CD4-positive, alpha-beta T cell (primary cell): ENCODE data around the gene STK32C. TPM values are rescaled to one million over a fixed set of nuclear protein-coding genes. Genes with fewer than 3 reads are reported as not detected.

Source experiments
- ATAC-seq: fragments of 200-7000 bp; cut with Tn5 transposase; one replicate; pipeline ENCODE4 v1.10.0; 2022; ENCODE audit warnings: mild to moderate bottlenecking; ENCODE audit not compliant: poor library complexity
- CTCF ChIA-PET: fragments of 350-600 bp; sonication (Branson Sonifier 250); formaldehyde crosslinking; loops from one replicate; lab custom pipeline; 2021; ENCODE audit warnings: antibody characterized with exemption, inconsistent platforms; lab: Charles Lee
- POLR2A ChIA-PET: fragments of 350-600 bp; sonication (Branson Sonifier 250); formaldehyde crosslinking; loops from one replicate; lab custom pipeline; 2021; ENCODE audit warnings: antibody characterized with exemption, inconsistent platforms; lab: Charles Lee
- DNase-seq, 14 experiments: peaks; one replicate each; pipeline ENCODE4 v3.0.0-alpha.2; 2013 to 2020; ENCODE audit warnings: mixed read lengths in 2 of 14
- H3K27ac ChIP-seq, 2 donors: one replicate each; pipeline versions ENCODE4 v1.5.1 to v1.7.0; 2013; ENCODE audit warnings: low read length in 2 of 2, low read depth in 1 of 2, mild to moderate bottlenecking in 1 of 2
- H3K27me3 ChIP-seq, 2 experiments: 1 replicate in 1 of 2; 2 replicates in 1 of 2; pipeline versions ENCODE4 v1.6.1 to v1.7.0; 2013; ENCODE audit warnings: low read length in 2 of 2, control low read depth in 1 of 2, mild to moderate bottlenecking in 1 of 2, moderate library complexity in 1 of 2; ENCODE audit not compliant: insufficient read depth in 2 of 2, control insufficient read depth in 1 of 2
- H3K36me3 ChIP-seq: one replicate; pipeline ENCODE4 v1.6.1; 2013; ENCODE audit warnings: low read length, control low read depth; ENCODE audit not compliant: insufficient read depth
- H3K4me1 ChIP-seq: one replicate; pipeline ENCODE4 v1.6.1; 2013; ENCODE audit warnings: low read length, control low read depth; ENCODE audit not compliant: insufficient read depth
- H3K4me3 ChIP-seq: one replicate; pipeline ENCODE4 v1.5.1; 2013; ENCODE audit warnings: mild to moderate bottlenecking, low read length, moderate library complexity
- H3K9me3 ChIP-seq, 2 experiments: 1 replicate in 1 of 2; 2 replicates in 1 of 2; pipeline versions ENCODE4 v1.6.1 to v1.7.0; 2013; ENCODE audit warnings: low read length in 2 of 2, mild to moderate bottlenecking in 2 of 2, control low read depth in 1 of 2, moderate library complexity in 1 of 2; ENCODE audit not compliant: control insufficient read depth in 1 of 2, insufficient read depth in 1 of 2
- H3K27ac Mint-ChIP-seq: one replicate; pipeline ENCODE4 v1.8.0; 2020; ENCODE audit warnings: mixed read lengths
- H3K27me3 Mint-ChIP-seq: one replicate; pipeline ENCODE4 v1.8.0; 2021; ENCODE audit warnings: mixed read lengths
- H3K36me3 Mint-ChIP-seq: one replicate; pipeline ENCODE4 v1.8.0; 2021; ENCODE audit warnings: low read depth, mixed read lengths
- H3K4me1 Mint-ChIP-seq: one replicate; pipeline ENCODE4 v1.8.0; 2021; ENCODE audit warnings: low read depth, mixed read lengths
- H3K4me3 Mint-ChIP-seq: one replicate; pipeline ENCODE4 v1.8.0; 2020; ENCODE audit warnings: mild to moderate bottlenecking, mixed read lengths
- H3K9me3 Mint-ChIP-seq: one replicate; pipeline ENCODE4 v1.8.0; 2020; ENCODE audit warnings: mixed read lengths
- intact Hi-C, 2 experiments: fragments of 100-400 bp; cut with DNase I in 1 of 2; cut with micrococcal nuclease in 1 of 2; formaldehyde crosslinking; loops; one replicate each; pipeline versions ENCODE4 v1.15.1 to v1.9.0; 2023 to 2025; cut with DNase I, micrococcal nuclease
- total RNA-seq, 174 experiments: library from RNA in 2 of 174; stranded (reverse) in 2 of 174; gene quantifications; one replicate each; pipeline ENCODE4 v1.2.3 and lab custom pipeline; 2021 to 2026
- TF ChIP-seq, protein P1 (sequence below): fragments of 200-600 bp; IDR thresholded peaks from one replicate; pipeline ENCODE4 v1.8.0; 2022; ENCODE audit warnings: antibody characterized with exemption, mild to moderate bottlenecking

STK32C gene
- total RNA-seq, 2 experiments from 2014 or later: 4.9 to 5.2 TPM

DNA sequence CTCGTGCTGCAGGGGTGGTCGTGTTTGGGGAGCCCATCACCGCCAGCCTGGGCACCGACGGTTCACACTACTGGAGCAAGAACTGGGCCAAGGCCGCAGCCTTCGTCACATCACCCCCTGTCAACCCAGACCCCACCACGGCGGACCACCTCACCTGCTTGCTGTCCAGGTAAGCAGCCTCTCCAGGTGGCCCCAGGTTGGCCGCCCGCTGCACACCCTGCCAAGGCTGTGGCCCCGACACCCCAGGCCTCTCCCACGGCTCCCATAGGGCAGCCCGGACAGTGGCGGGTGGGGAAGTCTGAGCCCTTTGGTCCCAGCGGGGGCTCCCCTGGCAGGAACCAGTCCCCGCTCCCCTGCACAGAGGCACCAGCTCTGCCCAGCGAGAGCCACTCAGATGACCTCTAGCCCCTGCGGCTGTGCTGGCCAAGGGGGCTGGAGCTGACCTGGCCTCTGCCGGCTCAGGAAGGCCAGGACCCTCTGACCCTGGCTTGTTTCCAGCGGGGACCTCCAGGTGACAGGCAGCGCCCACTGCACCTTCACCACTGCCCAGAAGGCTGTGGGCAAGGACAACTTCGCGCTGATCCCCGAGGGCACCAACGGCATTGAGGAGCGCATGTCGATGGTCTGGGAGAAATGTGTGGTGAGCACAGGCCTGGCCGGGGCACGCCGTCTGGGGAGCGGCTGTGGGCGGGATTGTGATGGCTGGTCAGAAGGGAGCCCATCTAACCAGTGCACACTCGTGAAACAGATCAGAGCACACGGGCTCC, 107.2 kb downstream of the STK32C start:
- peaks cover 0 to 9% of the 10 kb centered on the region in 2 experiments for H3K9me3 ChIP-seq
- Mint-ChIP-seq H3K9me3 (no peaks in the 10 kb centered on the region), H3K27me3 (no peaks in the 10 kb centered on the region), H3K4me1 (no peaks in the 10 kb centered on the region), H3K4me3 (no peak overlapping the region), H3K36me3 (no peaks in the 10 kb centered on the region), H3K27ac (no peak overlapping the region)
- DNase-seq (no peak), ATAC-seq (no peak)
- H3K27ac ChIP-seq: no peak overlapping the region
- POLR2A ChIA-PET: no interaction called here
- intact Hi-C loops: no loop called here
- H3K36me3 ChIP-seq: no peaks in the 10 kb centered on the region
- no peaks in the 10 kb centered on the region for H3K27me3 ChIP-seq
- TF ChIP-seq, protein P1, sequence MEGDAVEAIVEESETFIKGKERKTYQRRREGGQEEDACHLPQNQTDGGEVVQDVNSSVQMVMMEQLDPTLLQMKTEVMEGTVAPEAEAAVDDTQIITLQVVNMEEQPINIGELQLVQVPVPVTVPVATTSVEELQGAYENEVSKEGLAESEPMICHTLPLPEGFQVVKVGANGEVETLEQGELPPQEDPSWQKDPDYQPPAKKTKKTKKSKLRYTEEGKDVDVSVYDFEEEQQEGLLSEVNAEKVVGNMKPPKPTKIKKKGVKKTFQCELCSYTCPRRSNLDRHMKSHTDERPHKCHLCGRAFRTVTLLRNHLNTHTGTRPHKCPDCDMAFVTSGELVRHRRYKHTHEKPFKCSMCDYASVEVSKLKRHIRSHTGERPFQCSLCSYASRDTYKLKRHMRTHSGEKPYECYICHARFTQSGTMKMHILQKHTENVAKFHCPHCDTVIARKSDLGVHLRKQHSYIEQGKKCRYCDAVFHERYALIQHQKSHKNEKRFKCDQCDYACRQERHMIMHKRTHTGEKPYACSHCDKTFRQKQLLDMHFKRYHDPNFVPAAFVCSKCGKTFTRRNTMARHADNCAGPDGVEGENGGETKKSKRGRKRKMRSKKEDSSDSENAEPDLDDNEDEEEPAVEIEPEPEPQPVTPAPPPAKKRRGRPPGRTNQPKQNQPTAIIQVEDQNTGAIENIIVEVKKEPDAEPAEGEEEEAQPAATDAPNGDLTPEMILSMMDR: no peak
- CTCF ChIA-PET: no interaction called here
- H3K4me3 ChIP-seq: no peak overlapping the region
- no peaks in the 10 kb centered on the region for H3K4me1 ChIP-seq

DNA sequence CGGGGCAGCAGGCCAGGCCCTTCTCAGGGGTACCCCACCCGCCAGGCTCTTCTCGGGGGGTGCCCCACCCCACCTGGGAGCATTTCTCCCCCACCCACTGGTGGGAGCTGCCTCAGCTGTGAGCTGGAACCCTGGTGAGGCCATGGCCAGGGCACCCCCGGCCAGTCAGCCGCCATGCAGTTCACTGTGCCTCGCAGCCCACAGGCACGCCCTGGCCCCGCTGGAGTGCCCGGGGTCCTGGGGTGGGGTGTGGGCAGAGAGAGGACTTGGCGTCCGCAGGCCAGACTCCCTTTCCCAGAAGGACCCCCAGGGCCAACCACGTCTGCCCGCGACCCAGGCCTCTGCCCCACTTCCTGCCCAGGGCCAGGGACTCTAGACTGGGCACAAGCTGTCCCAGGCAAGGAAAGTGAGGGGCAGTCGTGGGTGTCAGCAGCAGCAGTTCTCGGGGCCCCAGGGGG, 107.9 kb downstream of the STK32C start:
- intact Hi-C loops: no loop called here
- Histone ChIP-seq H3K4me3 (no peak overlapping the region), H3K4me1 (no peaks in the 10 kb centered on the region), H3K36me3 (no peaks in the 10 kb centered on the region), H3K27ac (no peak overlapping the region), H3K9me3 (peaks cover 0 to 10% of the 10 kb centered on the region in 2 experiments), H3K27me3 (no peaks in the 10 kb centered on the region)
- CTCF ChIA-PET: no interaction called here
- H3K4me1 Mint-ChIP-seq: no peaks in the 10 kb centered on the region
- DNase-seq (no peak), ATAC-seq (no peak)
- H3K9me3 Mint-ChIP-seq: no peaks in the 10 kb centered on the region
- TF ChIP-seq, protein P1: no peak
- H3K36me3 Mint-ChIP-seq: no peaks in the 10 kb centered on the region
- no peak overlapping the region for H3K4me3 Mint-ChIP-seq
- no peak overlapping the region for H3K27ac Mint-ChIP-seq
- POLR2A ChIA-PET: no interaction called here
- H3K27me3 Mint-ChIP-seq: peaks cover 5% of the 10 kb centered on the region

DNA sequence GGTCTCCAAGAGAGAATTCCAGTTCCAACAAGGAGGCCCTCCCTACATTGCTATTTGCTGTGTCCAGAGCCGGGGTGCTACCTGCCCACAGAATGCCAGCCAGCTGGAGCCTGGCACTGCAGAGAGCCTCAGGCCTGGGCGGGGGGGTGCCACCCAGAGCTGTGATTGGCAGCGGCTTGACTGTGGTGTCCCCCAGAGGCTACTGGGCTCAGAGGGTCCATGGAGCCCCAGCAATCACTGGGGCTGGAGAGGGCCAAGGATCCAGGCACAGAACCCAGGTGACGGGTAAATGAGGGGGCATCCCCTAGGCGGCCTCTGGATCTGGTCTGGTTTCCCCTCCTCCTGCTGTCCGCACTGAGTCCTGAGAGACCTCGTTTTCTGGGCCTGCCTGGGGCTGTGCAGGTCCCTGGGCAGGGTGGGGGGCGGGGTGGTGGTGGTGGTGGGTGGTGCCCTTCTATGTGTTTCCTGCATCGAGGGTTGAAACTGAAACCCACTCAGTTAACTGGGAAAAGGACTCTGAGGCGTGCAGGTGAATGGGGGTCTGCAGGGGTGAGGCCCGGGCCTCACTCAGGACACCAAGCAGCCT, 108.4 kb downstream of the STK32C start:
- H3K9me3 Mint-ChIP-seq: no peaks in the 10 kb centered on the region
- no peak for ATAC-seq
- intact Hi-C loops: no loop called here
- H3K36me3 Mint-ChIP-seq: no peaks in the 10 kb centered on the region
- no peaks in the 10 kb centered on the region for H3K4me1 Mint-ChIP-seq
- H3K27me3 Mint-ChIP-seq: peaks cover 9% of the 10 kb centered on the region
- Histone ChIP-seq H3K4me3 (no peak overlapping the region), H3K27me3 (no peaks in the 10 kb centered on the region), H3K27ac (no peak overlapping the region), H3K4me1 (no peaks in the 10 kb centered on the region), H3K36me3 (no peaks in the 10 kb centered on the region), H3K9me3 (peaks cover 0 to 15% of the 10 kb centered on the region in 2 experiments)
- DNase-seq: no peak
- H3K27ac Mint-ChIP-seq: no peak overlapping the region
- CTCF ChIA-PET: no interaction called here
- H3K4me3 Mint-ChIP-seq: no peak overlapping the region
- POLR2A ChIA-PET: no interaction called here
- TF ChIP-seq, protein P1: no peak
